Erythroblast (primary cell): ENCODE measurements around the gene DPYSL4.

Experiments used
- GATA1 ChIP-seq: IDR thresholded peaks from 2 replicates; pipeline ENCODE4 v1.6.1; 2011; ENCODE audit warnings: low read depth, mild to moderate bottlenecking, control low read depth, low read length, moderate library complexity
- POLR2A ChIP-seq: IDR thresholded peaks from 2 replicates; pipeline ENCODE4 v1.6.1; 2011; ENCODE audit warnings: mild to moderate bottlenecking, low read length

DNA sequence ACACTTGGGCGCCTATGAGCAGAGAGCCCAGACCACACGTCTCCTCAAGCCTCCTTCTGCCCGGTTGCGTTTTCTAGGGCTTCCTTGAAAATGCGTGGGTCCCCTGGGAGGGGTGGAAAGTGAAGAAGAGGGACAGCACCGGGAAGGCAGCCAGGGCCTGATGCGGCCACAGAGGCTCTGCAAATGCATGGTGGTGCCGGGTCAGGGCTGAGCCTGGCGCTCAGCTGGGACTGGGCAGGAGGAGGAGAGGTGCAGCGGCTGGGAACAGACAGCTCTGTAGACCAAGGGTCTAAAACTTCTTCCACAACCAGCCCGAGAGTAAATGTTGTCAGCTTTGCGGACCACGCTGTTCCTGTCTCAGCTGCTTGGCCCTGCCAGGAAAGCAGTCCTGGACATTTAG lies 1.6 kb downstream of the DPYSL4 start:
- TF ChIP-seq POLR2A (no peak), GATA1 (no peak)
